GM12878 (cell line): ENCODE data around the gene SERPINB6. TPM values are rescaled to one million over a fixed set of nuclear protein-coding genes. Genes with fewer than 3 reads are reported as not detected.

Experiments used
- ATAC-seq: fragments of 200-7000 bp; cut with Tn5 transposase; 3 replicates; pipeline ENCODE4 v1.9.1; 2020; ENCODE audit warnings: mild to moderate bottlenecking, moderate library complexity
- BruUV-seq: library from RNA; stranded (reverse); fragments of 400-500 nt; replicated peaks from 2 replicates; lab custom pipeline; 2021; lab: Mats Ljungman, UMichigan
- CTCF ChIA-PET: fragments of 300-600 bp; sonication (Branson Sonifier 250); formaldehyde crosslinking; extraction: SDS; loops from one replicate; lab custom pipeline; 2021; ENCODE audit warnings: inconsistent platforms; lab: Yijun Ruan, JAX
- POLR2A ChIA-PET: fragments of 350-600 bp; formaldehyde crosslinking; extraction: SDS; loops from one replicate; lab custom pipeline; 2021; ENCODE audit warnings: inconsistent platforms; lab: Charles Lee
- RAD21 ChIA-PET: fragments of 300-600 bp; sonication (Branson Sonifier 250); formaldehyde crosslinking; loops from one replicate; lab custom pipeline; 2023; ENCODE audit warnings: antibody characterized with exemption; ENCODE audit not compliant: unreplicated experiment; lab: Charles Lee
- SMC1A ChIA-PET: fragments of 300-600 bp; sonication (Branson Sonifier 250); formaldehyde crosslinking; loops from one replicate; lab custom pipeline; 2023; ENCODE audit not compliant: unreplicated experiment, uncharacterized antibody; lab: Charles Lee
- DNase-seq: peaks from one replicate; pipeline ENCODE4 v3.0.0-alpha.2; 2011; ENCODE audit warnings: low read depth, low spot score
- FAIRE-seq: peaks from 3 replicates; lab custom pipeline; 2011; peaks lifted over from hg19 to GRCh38; lab: Jason Lieb, UNC
- H2AFZ ChIP-seq: 2 replicates; pipeline ENCODE4 v1.6.0; 2011; ENCODE audit warnings: low read depth, low read length, control low read depth; ENCODE audit not compliant: control insufficient read depth
- H3K27ac ChIP-seq: 2 replicates; pipeline ENCODE4 v1.5.1; 2011; ENCODE audit warnings: control low read depth; ENCODE audit not compliant: control insufficient read depth, insufficient read depth
- H3K27me3 ChIP-seq, 2 experiments: replicated peaks in 1 of 2; 2 replicates each; pipeline versions ENCODE4 v1.6.0 to v1.6.1; 2011; ENCODE audit warnings: low read length in 1 of 2; ENCODE audit not compliant: control insufficient read depth in 2 of 2, insufficient read depth in 2 of 2
- H3K36me3 ChIP-seq, 2 experiments: 2 replicates each; pipeline ENCODE4 v1.5.1; 2011; ENCODE audit warnings: low read length in 1 of 2; ENCODE audit not compliant: control insufficient read depth in 2 of 2, insufficient read depth in 2 of 2
- H3K4me1 ChIP-seq: 2 replicates; pipeline ENCODE4 v1.6.1; 2011; ENCODE audit warnings: mild to moderate bottlenecking, low read length, moderate library complexity, mixed read lengths; ENCODE audit not compliant: control insufficient read depth, insufficient read depth
- H3K4me2 ChIP-seq: 2 replicates; pipeline ENCODE4 v1.6.0; 2011; ENCODE audit warnings: control low read depth; ENCODE audit not compliant: control insufficient read depth, insufficient read depth
- H3K4me3 ChIP-seq: fragments of 200-600 bp; sonication (generic); 2 replicates; pipeline ENCODE4 v1.5.1; 2016
- H3K79me2 ChIP-seq: 2 replicates; pipeline ENCODE4 v1.6.0; 2011; ENCODE audit warnings: low read length; ENCODE audit not compliant: control insufficient read depth, insufficient read depth
- H3K9ac ChIP-seq: 2 replicates; pipeline ENCODE4 v1.8.0; 2011; ENCODE audit warnings: low read length, control low read depth, mixed read lengths; ENCODE audit not compliant: control insufficient read depth, insufficient read depth
- H3K9me3 ChIP-seq: replicated peaks from 3 replicates; pipeline ENCODE4 v1.5.1; 2011; ENCODE audit warnings: mild to moderate bottlenecking, low read length; ENCODE audit not compliant: control insufficient read depth, insufficient read depth
- H4K20me1 ChIP-seq: 2 replicates; pipeline ENCODE4 v1.6.0; 2011; ENCODE audit not compliant: control insufficient read depth, insufficient read depth
- ASH2L ChIP-seq: fragments of 300-600, 200-600 bp; sonication (generic); IDR thresholded peaks from 2 replicates; pipeline ENCODE4 v1.6.1; 2017; ENCODE audit warnings: low read depth, mild to moderate bottlenecking, borderline replicate concordance
- EED ChIP-seq: sonication (generic); IDR thresholded peaks from 2 replicates; pipeline ENCODE4 v1.6.1; 2016; ENCODE audit warnings: antibody characterized with exemption, low read depth
- JUNB ChIP-seq: IDR thresholded peaks from 2 replicates; pipeline ENCODE4 v1.6.1; 2016; ENCODE audit warnings: antibody characterized with exemption, mild to moderate bottlenecking
- LARP7 ChIP-seq: fragments of 450-650 bp; IDR thresholded peaks from 2 replicates; pipeline ENCODE4 v1.6.1; 2017; ENCODE audit warnings: mild to moderate bottlenecking
- MEF2A ChIP-seq: IDR thresholded peaks from 2 replicates; pipeline ENCODE4 v1.6.1; 2011; ENCODE audit warnings: low read depth, mild to moderate bottlenecking, low read length, moderate library complexity; ENCODE audit not compliant: insufficient read depth
- NFYA ChIP-seq: IDR thresholded peaks from 2 replicates; pipeline ENCODE4 v1.6.1; 2011; ENCODE audit warnings: low read depth, mild to moderate bottlenecking, low read length, improper control_type of control experiment, borderline replicate concordance
- PAX8 ChIP-seq: fragments of 450-650 bp; IDR thresholded peaks from 2 replicates; pipeline ENCODE4 v1.6.1; 2017; ENCODE audit warnings: mild to moderate bottlenecking, moderate library complexity
- POLR2A ChIP-seq: IDR thresholded peaks from 2 replicates; pipeline ENCODE4 v1.6.1; 2011; ENCODE audit warnings: low read depth, mild to moderate bottlenecking, low read length
- RB1 ChIP-seq: fragments of 450-650 bp; formaldehyde crosslinking; IDR thresholded peaks from 2 replicates; pipeline ENCODE4 v1.6.1; 2017; ENCODE audit warnings: mild to moderate bottlenecking, borderline replicate concordance
- ZNF207 ChIP-seq: fragments of 450-650 bp; IDR thresholded peaks from 2 replicates; pipeline ENCODE4 v1.6.1; 2014; ENCODE audit warnings: antibody characterized with exemption, mild to moderate bottlenecking, borderline replicate concordance
- ZNF274 ChIP-seq: IDR thresholded peaks from one replicate; pipeline ENCODE4 v1.8.0; 2011; ENCODE audit not compliant: insufficient read length, insufficient read depth
- WGBS: methylation state at CpG from one replicate; pipeline ENCODE4 v1.1.6; 2016; ENCODE audit warnings: low lambda C conversion rate; ENCODE audit not compliant: insufficient replicate concordance, insufficient coverage; ENCODE audit errors: missing lambda C conversion rate; 5-methylcytosine and 5-hydroxymethylcytosine counted together
- in situ Hi-C: fragments of 300-500 bp; cut with MboI; formaldehyde crosslinking; loops from 9 replicates; pipeline ENCODE4 v1.14.3; 2018; ENCODE audit warnings: mixed read lengths
- intact Hi-C: fragments of 100-400 bp; cut with micrococcal nuclease; formaldehyde crosslinking; loops from one replicate; pipeline ENCODE4 v1.14.2; 2022; ENCODE audit not compliant: unreplicated experiment
- polyA plus RNA-seq, 11 experiments: library from polyadenylated mRNA; depleted of rRNA in 4 of 11; unstranded in 6 of 11; stranded (reverse) in 5 of 11; fragments of >200 nt; fragmentation: Nextera tagmentation in 4 of 11; fragmentation: Illumina TruSeq in 1 of 11; extraction: Ambion mirVana in 4 of 11; extraction: Trizol in 1 of 11; gene quantifications; 1 replicate in 1 of 11; 2 replicates in 10 of 11; pipeline versions ENCODE4 v1.2.1 to v1.2.3, GENCODE V29; 2011 to 2016; ENCODE audit warnings: inconsistent platforms in 2 of 11, missing spikeins in 2 of 11, low read depth in 1 of 11
- total RNA-seq, 4 experiments: library from RNA; depleted of rRNA in 3 of 4; stranded (reverse); fragments of >200 nt in 3 of 4; fragmentation: Illumina TruSeq in 1 of 4; extraction: Trizol in 1 of 4; gene quantifications; 2 replicates each; pipeline versions ENCODE4 v1.2.1 to v1.2.3, GENCODE V29; 2013 to 2021
- TF ChIP-seq, protein P1 (sequence below): fragments of 450-650 bp; IDR thresholded peaks from 2 replicates; pipeline ENCODE4 v1.6.1; 2017; ENCODE audit warnings: mild to moderate bottlenecking, moderate library complexity
- TF ChIP-seq, protein P2 (sequence below): fragments of 450-650 bp; IDR thresholded peaks from 2 replicates; pipeline ENCODE4 v1.6.1; 2017; ENCODE audit warnings: mild to moderate bottlenecking
- TF ChIP-seq, protein P3 (sequence below): fragments of 450-650 bp; IDR thresholded peaks from 2 replicates; pipeline ENCODE4 v1.6.1; 2017; ENCODE audit warnings: borderline replicate concordance
- TF ChIP-seq, protein P4 (sequence below): IDR thresholded peaks from 2 replicates; pipeline ENCODE4 v1.6.1; 2012; ENCODE audit warnings: mild to moderate bottlenecking, low read depth, low read length

SERPINB6 gene
- total and polyA plus RNA-seq, 10 of the 15 experiments (the other 5 are each of a cell fraction or from before 2014, with no cell fraction given): 0.37 to 2.2 (median 0.68) TPM; not detected in 1

DNA sequence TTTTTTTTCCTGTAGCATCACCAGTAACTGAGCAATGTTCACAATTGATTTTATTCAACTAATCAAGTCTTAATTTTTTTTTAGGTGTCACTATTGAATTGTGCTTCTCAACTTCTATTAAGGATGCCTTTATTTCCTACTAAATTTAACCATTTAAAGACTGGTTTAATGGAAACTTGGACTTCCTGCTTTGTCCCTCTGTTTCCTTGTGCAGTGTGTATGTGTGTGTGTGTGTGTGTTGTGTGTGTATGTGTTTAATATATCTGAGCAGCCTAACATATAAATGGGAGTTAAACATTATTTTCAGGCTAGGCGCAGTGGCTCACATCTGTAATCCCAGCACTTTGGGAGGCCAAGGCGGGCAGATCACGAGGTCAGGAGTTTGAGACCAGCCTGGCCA lies 1.8 kb downstream of the SERPINB6 start:
- H3K27me3 ChIP-seq: peaks cover 3 to 15% of the 10 kb centered on the region in 2 experiments
- ChIA-PET POLR2A (no interaction called here), RAD21 (no interaction called here), CTCF (no interaction called here), SMC1A (interaction anchor here (0.9 kb wide), 1 partner anchor 91 kb away, joined by 4 read pairs; no protein-coding TSS in a partner anchor)
- no peak overlapping the region for H3K9ac ChIP-seq
- no peaks in the 10 kb centered on the region for H3K36me3 ChIP-seq
- peaks cover 1% of the 10 kb centered on the region for H3K9me3 ChIP-seq
- H3K4me1 ChIP-seq: no peaks in the 10 kb centered on the region
- no peak overlapping the region for H3K4me2 ChIP-seq
- in situ Hi-C loops: no loop called here
- 32% methylated on average over 3 of the region's 3 CpGs for WGBS
- intact Hi-C loops: no loop called here
- H4K20me1 ChIP-seq: no peaks in the 10 kb centered on the region
- FAIRE-seq: no peak
- no peak for DNase-seq
- H3K79me2 ChIP-seq: no peaks in the 10 kb centered on the region
- no peak for ATAC-seq
- no peak overlapping the region for H3K27ac ChIP-seq
- no peak overlapping the region for H3K4me3 ChIP-seq
- BruUV-seq: no TSS peak
- H2AFZ ChIP-seq: no peak overlapping the region
- TF ChIP-seq EED: no peak
- TF ChIP-seq, protein P1, sequence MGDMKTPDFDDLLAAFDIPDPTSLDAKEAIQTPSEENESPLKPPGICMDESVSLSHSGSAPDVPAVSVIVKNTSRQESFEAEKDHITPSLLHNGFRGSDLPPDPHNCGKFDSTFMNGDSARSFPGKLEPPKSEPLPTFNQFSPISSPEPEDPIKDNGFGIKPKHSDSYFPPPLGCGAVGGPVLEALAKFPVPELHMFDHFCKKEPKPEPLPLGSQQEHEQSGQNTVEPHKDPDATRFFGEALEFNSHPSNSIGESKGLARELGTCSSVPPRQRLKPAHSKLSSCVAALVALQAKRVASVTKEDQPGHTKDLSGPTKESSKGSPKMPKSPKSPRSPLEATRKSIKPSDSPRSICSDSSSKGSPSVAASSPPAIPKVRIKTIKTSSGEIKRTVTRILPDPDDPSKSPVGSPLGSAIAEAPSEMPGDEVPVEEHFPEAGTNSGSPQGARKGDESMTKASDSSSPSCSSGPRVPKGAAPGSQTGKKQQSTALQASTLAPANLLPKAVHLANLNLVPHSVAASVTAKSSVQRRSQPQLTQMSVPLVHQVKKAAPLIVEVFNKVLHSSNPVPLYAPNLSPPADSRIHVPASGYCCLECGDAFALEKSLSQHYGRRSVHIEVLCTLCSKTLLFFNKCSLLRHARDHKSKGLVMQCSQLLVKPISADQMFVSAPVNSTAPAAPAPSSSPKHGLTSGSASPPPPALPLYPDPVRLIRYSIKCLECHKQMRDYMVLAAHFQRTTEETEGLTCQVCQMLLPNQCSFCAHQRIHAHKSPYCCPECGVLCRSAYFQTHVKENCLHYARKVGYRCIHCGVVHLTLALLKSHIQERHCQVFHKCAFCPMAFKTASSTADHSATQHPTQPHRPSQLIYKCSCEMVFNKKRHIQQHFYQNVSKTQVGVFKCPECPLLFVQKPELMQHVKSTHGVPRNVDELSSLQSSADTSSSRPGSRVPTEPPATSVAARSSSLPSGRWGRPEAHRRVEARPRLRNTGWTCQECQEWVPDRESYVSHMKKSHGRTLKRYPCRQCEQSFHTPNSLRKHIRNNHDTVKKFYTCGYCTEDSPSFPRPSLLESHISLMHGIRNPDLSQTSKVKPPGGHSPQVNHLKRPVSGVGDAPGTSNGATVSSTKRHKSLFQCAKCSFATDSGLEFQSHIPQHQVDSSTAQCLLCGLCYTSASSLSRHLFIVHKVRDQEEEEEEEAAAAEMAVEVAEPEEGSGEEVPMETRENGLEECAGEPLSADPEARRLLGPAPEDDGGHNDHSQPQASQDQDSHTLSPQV: no peak
- no peak for TF ChIP-seq MEF2A
- TF ChIP-seq, protein P2, sequence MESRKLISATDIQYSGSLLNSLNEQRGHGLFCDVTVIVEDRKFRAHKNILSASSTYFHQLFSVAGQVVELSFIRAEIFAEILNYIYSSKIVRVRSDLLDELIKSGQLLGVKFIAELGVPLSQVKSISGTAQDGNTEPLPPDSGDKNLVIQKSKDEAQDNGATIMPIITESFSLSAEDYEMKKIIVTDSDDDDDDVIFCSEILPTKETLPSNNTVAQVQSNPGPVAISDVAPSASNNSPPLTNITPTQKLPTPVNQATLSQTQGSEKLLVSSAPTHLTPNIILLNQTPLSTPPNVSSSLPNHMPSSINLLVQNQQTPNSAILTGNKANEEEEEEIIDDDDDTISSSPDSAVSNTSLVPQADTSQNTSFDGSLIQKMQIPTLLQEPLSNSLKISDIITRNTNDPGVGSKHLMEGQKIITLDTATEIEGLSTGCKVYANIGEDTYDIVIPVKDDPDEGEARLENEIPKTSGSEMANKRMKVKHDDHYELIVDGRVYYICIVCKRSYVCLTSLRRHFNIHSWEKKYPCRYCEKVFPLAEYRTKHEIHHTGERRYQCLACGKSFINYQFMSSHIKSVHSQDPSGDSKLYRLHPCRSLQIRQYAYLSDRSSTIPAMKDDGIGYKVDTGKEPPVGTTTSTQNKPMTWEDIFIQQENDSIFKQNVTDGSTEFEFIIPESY: no peak
- TF ChIP-seq POLR2A: no peak
- TF ChIP-seq JUNB: no peak
- no peak for TF ChIP-seq LARP7
- TF ChIP-seq NFYA: no peak
- TF ChIP-seq, protein P3, sequence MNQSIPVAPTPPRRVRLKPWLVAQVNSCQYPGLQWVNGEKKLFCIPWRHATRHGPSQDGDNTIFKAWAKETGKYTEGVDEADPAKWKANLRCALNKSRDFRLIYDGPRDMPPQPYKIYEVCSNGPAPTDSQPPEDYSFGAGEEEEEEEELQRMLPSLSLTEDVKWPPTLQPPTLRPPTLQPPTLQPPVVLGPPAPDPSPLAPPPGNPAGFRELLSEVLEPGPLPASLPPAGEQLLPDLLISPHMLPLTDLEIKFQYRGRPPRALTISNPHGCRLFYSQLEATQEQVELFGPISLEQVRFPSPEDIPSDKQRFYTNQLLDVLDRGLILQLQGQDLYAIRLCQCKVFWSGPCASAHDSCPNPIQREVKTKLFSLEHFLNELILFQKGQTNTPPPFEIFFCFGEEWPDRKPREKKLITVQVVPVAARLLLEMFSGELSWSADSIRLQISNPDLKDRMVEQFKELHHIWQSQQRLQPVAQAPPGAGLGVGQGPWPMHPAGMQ: no peak
- TF ChIP-seq RB1: no peak
- no peak for TF ChIP-seq PAX8
- no peak for TF ChIP-seq ZNF274
- TF ChIP-seq, protein P4, sequence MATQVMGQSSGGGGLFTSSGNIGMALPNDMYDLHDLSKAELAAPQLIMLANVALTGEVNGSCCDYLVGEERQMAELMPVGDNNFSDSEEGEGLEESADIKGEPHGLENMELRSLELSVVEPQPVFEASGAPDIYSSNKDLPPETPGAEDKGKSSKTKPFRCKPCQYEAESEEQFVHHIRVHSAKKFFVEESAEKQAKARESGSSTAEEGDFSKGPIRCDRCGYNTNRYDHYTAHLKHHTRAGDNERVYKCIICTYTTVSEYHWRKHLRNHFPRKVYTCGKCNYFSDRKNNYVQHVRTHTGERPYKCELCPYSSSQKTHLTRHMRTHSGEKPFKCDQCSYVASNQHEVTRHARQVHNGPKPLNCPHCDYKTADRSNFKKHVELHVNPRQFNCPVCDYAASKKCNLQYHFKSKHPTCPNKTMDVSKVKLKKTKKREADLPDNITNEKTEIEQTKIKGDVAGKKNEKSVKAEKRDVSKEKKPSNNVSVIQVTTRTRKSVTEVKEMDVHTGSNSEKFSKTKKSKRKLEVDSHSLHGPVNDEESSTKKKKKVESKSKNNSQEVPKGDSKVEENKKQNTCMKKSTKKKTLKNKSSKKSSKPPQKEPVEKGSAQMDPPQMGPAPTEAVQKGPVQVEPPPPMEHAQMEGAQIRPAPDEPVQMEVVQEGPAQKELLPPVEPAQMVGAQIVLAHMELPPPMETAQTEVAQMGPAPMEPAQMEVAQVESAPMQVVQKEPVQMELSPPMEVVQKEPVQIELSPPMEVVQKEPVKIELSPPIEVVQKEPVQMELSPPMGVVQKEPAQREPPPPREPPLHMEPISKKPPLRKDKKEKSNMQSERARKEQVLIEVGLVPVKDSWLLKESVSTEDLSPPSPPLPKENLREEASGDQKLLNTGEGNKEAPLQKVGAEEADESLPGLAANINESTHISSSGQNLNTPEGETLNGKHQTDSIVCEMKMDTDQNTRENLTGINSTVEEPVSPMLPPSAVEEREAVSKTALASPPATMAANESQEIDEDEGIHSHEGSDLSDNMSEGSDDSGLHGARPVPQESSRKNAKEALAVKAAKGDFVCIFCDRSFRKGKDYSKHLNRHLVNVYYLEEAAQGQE: no peak
- no peak for TF ChIP-seq ZNF207
- TF ChIP-seq ASH2L: no peak
